ENCODE measurements around the gene TEX14.

GRCh38 chr17:58508341-58509067 lies 183.3 kb downstream of the TEX14 start:
- no peak for TF ChIP-seq CTCF (IDR thresholded peaks at IDR 0.05; ENCODE audit: borderline replicate concordance, extremely low read depth, low read length, poor library complexity, severe bottlenecking)
- TF ChIP-seq EZH2 (IDR thresholded peaks at IDR 0.05; ENCODE audit: borderline replicate concordance, low read depth, low read length, severe bottlenecking), result no peak

Measured in DND-41 (cell line).